B cell (primary cell): ENCODE measurements around the gene ETFA. TPM values are rescaled to one million over a fixed set of nuclear protein-coding genes. Genes with fewer than 3 reads are reported as not detected.

Experiments
- ATAC-seq: fragments of 200-7000 bp; cut with Tn5 transposase; one replicate; pipeline ENCODE4 v1.10.0; 2021; ENCODE audit warnings: low read depth, mild to moderate bottlenecking, moderate number of reproducible peaks, moderate library complexity
- CTCF ChIA-PET: fragments of 350-600 bp; sonication (Branson Sonifier 250); formaldehyde crosslinking; loops from one replicate; lab custom pipeline; 2021; ENCODE audit warnings: antibody characterized with exemption, inconsistent platforms; lab: Charles Lee
- POLR2A ChIA-PET: fragments of 350-600 bp; sonication (Branson Sonifier 250); formaldehyde crosslinking; loops from one replicate; lab custom pipeline; 2021; ENCODE audit warnings: antibody characterized with exemption; lab: Charles Lee
- DNase-seq: peaks from one replicate; pipeline ENCODE4 v3.0.0; 2013
- H2AFZ ChIP-seq: 2 replicates; pipeline ENCODE4 v1.6.1; 2012; ENCODE audit warnings: mild to moderate bottlenecking, low read depth, low read length; ENCODE audit not compliant: insufficient read depth, poor library complexity, severe bottlenecking
- H3K27ac ChIP-seq, 2 donors: 1 replicate in 1 of 2; 2 replicates in 1 of 2; pipeline ENCODE4 v1.5.1; 2012 to 2013; ENCODE audit warnings: low read length in 2 of 2, mild to moderate bottlenecking in 2 of 2, moderate library complexity in 1 of 2
- H3K27me3 ChIP-seq, 4 experiments: fragments of 200-600 bp in 1 of 4; sonication (generic) in 1 of 4; replicated peaks in 1 of 4; 1 replicate in 2 of 4; 2 replicates in 2 of 4; pipeline versions ENCODE4 v1.6.1 to v1.7.0; 2013 to 2016; ENCODE audit warnings: low read length in 3 of 4, mild to moderate bottlenecking in 2 of 4, mixed read lengths in 1 of 4, moderate library complexity in 1 of 4; ENCODE audit not compliant: insufficient read depth in 4 of 4, control insufficient read depth in 3 of 4; ENCODE audit errors: control extremely low read depth in 1 of 4
- H3K36me3 ChIP-seq, 2 experiments: replicated peaks in 1 of 2; 1 replicate in 1 of 2; 2 replicates in 1 of 2; pipeline versions ENCODE4 v1.6.1 to v1.7.1; 2013; ENCODE audit warnings: low read length in 1 of 2; ENCODE audit not compliant: insufficient read depth in 2 of 2, control insufficient read depth in 1 of 2; ENCODE audit errors: control extremely low read depth in 1 of 2, extremely low read depth in 1 of 2
- H3K4me1 ChIP-seq, 2 donors: fragments of 200-600 bp in 1 of 2; sonication (generic) in 1 of 2; 1 replicate in 1 of 2; 2 replicates in 1 of 2; pipeline versions ENCODE4 v1.5.1 to v1.6.1; 2013 to 2017; ENCODE audit warnings: low read length in 2 of 2; ENCODE audit not compliant: control insufficient read depth in 2 of 2, insufficient read depth in 2 of 2
- H3K4me2 ChIP-seq: replicated peaks from 2 replicates; pipeline ENCODE3; 2012; ENCODE audit warnings: mild to moderate bottlenecking, low read depth, low read length; ENCODE audit not compliant: poor library complexity, severe bottlenecking
- H3K4me3 ChIP-seq, 5 experiments: fragments of 200-600 bp in 1 of 5; sonication (generic) in 1 of 5; 1 replicate in 3 of 5; 2 replicates in 2 of 5; pipeline versions ENCODE4 v1.5.1 to v1.7.0; 2011 to 2016; ENCODE audit warnings: low read length in 4 of 5, mild to moderate bottlenecking in 4 of 5, low read depth in 2 of 5, control low read depth in 1 of 5, moderate library complexity in 1 of 5; ENCODE audit not compliant: insufficient read depth in 1 of 5; ENCODE audit errors: control extremely low read depth in 1 of 5, extremely low read depth in 1 of 5
- H3K79me2 ChIP-seq: fragments of 200-600 bp; sonication (generic); one replicate; pipeline ENCODE4 v1.6.0; 2016; ENCODE audit warnings: low read length; ENCODE audit not compliant: control insufficient read depth, insufficient read depth
- H3K9ac ChIP-seq: fragments of 200-600 bp; sonication (generic); 2 replicates; pipeline ENCODE4 v1.6.1; 2017; ENCODE audit warnings: mild to moderate bottlenecking, low read length, moderate library complexity
- H3K9me3 ChIP-seq, 3 donors: one replicate each; pipeline versions ENCODE4 v1.6.1 to v1.7.1; 2013; ENCODE audit warnings: low read length in 2 of 3; ENCODE audit not compliant: control insufficient read depth in 2 of 3, insufficient read depth in 1 of 3; ENCODE audit errors: control extremely low read depth in 1 of 3
- H4K20me1 ChIP-seq: 2 replicates; pipeline ENCODE4 v1.6.0; 2012; ENCODE audit warnings: mild to moderate bottlenecking, low read length; ENCODE audit not compliant: insufficient read depth, control insufficient read depth, poor library complexity, severe bottlenecking
- H3K27ac Mint-ChIP-seq: one replicate; pipeline ENCODE4 v1.8.0; 2021; ENCODE audit warnings: mixed read lengths
- H3K27me3 Mint-ChIP-seq: one replicate; pipeline ENCODE4 v1.8.0; 2021; ENCODE audit warnings: mixed read lengths
- H3K4me1 Mint-ChIP-seq: one replicate; pipeline ENCODE4 v1.8.0; 2021; ENCODE audit warnings: mixed read lengths
- H3K4me3 Mint-ChIP-seq: one replicate; pipeline ENCODE4 v1.8.0; 2021; ENCODE audit warnings: mixed read lengths
- H3K9me3 Mint-ChIP-seq: one replicate; pipeline ENCODE4 v1.8.0; 2022; ENCODE audit warnings: mixed read lengths; ENCODE audit not compliant: insufficient read depth
- EZH2 ChIP-seq: IDR thresholded peaks from 2 replicates; pipeline ENCODE4 v1.6.1; 2012; ENCODE audit warnings: borderline replicate concordance, low read depth, mild to moderate bottlenecking, moderate library complexity, low read length; ENCODE audit not compliant: insufficient read depth, poor library complexity, severe bottlenecking
- WGBS: methylation state at CpG from one replicate; pipeline ENCODE4 v1.1.5; 2013; ENCODE audit warnings: missing lambda C conversion rate; ENCODE audit not compliant: insufficient coverage; 5-methylcytosine and 5-hydroxymethylcytosine counted together
- intact Hi-C: fragments of 100-400 bp; cut with micrococcal nuclease; formaldehyde crosslinking; loops from one replicate; pipeline ENCODE4 v1.10.0; 2022
- polyA plus RNA-seq: library from polyadenylated mRNA; depleted of rRNA; stranded (reverse); fragments of >200 nt; gene quantifications from 2 replicates; pipeline ENCODE4 v1.2.3, GENCODE V29; 2012
- total RNA-seq, 2 donors: library from RNA; stranded (reverse); fragments of 120-200 nt in 1 of 2; gene quantifications; 1 replicate in 1 of 2; 2 replicates in 1 of 2; pipeline versions ENCODE4 v1.2.3 to v1.2.4, GENCODE V29; 2013 to 2022
- TF ChIP-seq, protein P1 (sequence below): fragments of 200-600 bp; IDR thresholded peaks from one replicate; pipeline ENCODE4 v1.8.0; 2022; ENCODE audit warnings: antibody characterized with exemption, mild to moderate bottlenecking

Gene ETFA
- total and polyA plus RNA-seq, 2 donors (not counting 1 experiment from before 2014, with no cell fraction given), result 34.9 to 68.8 TPM

DNA sequence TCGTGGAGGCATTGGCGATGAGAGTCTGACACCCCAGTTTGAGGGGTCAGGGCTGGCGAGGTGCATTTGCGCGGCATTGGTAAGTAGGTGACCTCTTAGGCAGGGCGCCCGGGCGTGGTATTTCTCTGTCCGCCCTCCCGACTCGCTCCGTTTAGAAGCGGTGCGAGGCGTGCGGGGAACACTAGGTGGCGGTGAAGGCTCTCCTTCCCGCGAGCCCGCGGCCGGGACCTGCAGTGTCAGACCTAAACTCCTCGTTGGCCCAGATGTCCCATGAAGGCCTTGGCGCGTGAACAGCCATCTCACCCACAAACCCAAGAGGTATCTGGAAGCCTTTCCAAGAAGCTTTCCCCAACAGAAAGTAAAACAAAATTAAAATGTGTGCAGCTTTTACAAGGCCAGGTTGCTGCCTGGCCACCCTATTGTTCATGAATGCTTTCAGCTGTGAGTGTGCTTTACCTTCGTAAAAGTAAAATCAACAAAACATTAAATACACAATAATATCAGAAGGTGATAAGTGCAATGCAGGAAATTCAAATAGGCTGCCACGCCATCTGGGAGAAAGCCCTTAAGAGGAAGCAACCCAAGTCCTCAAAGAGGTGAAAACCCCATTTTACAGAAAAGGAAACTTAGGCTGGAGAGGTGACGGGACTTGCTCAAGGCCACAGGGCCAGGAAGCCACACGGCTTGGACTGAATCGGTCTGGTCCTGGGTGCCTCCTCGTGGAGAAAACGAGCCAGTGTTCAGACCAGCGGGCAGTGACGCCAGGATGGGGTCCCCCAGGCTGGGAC lies 120.3 kb downstream of the ETFA start:
- ChIA-PET POLR2A (no interaction called here), CTCF (interaction anchor here (0.7 to 2.0 kb wide), 10 partner anchors 8 to 675 kb away, joined by 3 to 10 read pairs (median 4); no protein-coding TSS in a partner anchor)
- peak overlapping the region; percentile 72 for H3K4me2 ChIP-seq
- Mint-ChIP-seq H3K9me3 (no peaks in the 10 kb centered on the region), H3K4me3 (peak overlapping the region; percentile 74), H3K27me3 (peaks cover 35% of the 10 kb centered on the region), H3K27ac (no peak overlapping the region), H3K4me1 (peaks cover 16% of the 10 kb centered on the region)
- H3K79me2 ChIP-seq, result no peaks in the 10 kb centered on the region
- DNase-seq (peak; percentile 72), ATAC-seq (peak; percentile 94)
- H3K4me1 ChIP-seq, result peaks cover 14 to 16% of the 10 kb centered on the region in 2 donors
- H3K9me3 ChIP-seq, result peaks cover 0 to 11% (median 0%) of the 10 kb centered on the region in 3 donors
- WGBS, result 10% methylated on average over 33 of the region's 34 CpGs
- H2AFZ ChIP-seq, result peak overlapping the region; percentile 52
- intact Hi-C loops, result no loop called here
- peak overlapping the region in 3 of 5 experiments; percentile 13 to 47 (median 30) for H3K4me3 ChIP-seq
- no peaks in the 10 kb centered on the region for H3K36me3 ChIP-seq
- peaks cover 0 to 42% (median 7%) of the 10 kb centered on the region in 4 experiments for H3K27me3 ChIP-seq
- H4K20me1 ChIP-seq, result no peaks in the 10 kb centered on the region
- TF ChIP-seq EZH2, result no peak
- TF ChIP-seq, protein P1, sequence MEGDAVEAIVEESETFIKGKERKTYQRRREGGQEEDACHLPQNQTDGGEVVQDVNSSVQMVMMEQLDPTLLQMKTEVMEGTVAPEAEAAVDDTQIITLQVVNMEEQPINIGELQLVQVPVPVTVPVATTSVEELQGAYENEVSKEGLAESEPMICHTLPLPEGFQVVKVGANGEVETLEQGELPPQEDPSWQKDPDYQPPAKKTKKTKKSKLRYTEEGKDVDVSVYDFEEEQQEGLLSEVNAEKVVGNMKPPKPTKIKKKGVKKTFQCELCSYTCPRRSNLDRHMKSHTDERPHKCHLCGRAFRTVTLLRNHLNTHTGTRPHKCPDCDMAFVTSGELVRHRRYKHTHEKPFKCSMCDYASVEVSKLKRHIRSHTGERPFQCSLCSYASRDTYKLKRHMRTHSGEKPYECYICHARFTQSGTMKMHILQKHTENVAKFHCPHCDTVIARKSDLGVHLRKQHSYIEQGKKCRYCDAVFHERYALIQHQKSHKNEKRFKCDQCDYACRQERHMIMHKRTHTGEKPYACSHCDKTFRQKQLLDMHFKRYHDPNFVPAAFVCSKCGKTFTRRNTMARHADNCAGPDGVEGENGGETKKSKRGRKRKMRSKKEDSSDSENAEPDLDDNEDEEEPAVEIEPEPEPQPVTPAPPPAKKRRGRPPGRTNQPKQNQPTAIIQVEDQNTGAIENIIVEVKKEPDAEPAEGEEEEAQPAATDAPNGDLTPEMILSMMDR, result peak; percentile 89
- H3K9ac ChIP-seq, result peak overlapping the region; percentile 48
- H3K27ac ChIP-seq, result no peak overlapping the region

- POLR2A ChIA-PET, result no interaction called here
- intact Hi-C loops, result no loop called here
- no peak overlapping the region for H3K27ac Mint-ChIP-seq
Measured at GRCh38 chr15:76190070-76190564, 121.2 kb downstream of the ETFA start.

More at GRCh38 chr15:76190070-76190564, 121.2 kb downstream of the ETFA start:
- Histone ChIP-seq H3K27me3 (peaks cover 0 to 42% (median 7%) of the 10 kb centered on the region in 4 experiments), H3K9ac (no peak overlapping the region), H3K9me3 (peaks cover 0 to 11% (median 0%) of the 10 kb centered on the region in 3 donors), H3K4me3 (no peak overlapping the region), H2AFZ (peak overlapping the region; percentile 52), H3K36me3 (no peaks in the 10 kb centered on the region), H3K4me1 (peaks cover 14 to 16% of the 10 kb centered on the region in 2 donors), H3K79me2 (no peaks in the 10 kb centered on the region), H3K4me2 (peak overlapping the region; percentile 72), H4K20me1 (no peaks in the 10 kb centered on the region), H3K27ac (no peak overlapping the region)
- TF ChIP-seq EZH2, result no peak
- TF ChIP-seq, protein P1, result no peak
- Mint-ChIP-seq H3K27me3 (peaks cover 41% of the 10 kb centered on the region), H3K4me3 (peak overlapping the region; percentile 50), H3K4me1 (peaks cover 16% of the 10 kb centered on the region), H3K9me3 (no peaks in the 10 kb centered on the region)
- DNase-seq, result no peak
- WGBS, result 53% methylated on average over 12 of the region's 12 CpGs
- no peak for ATAC-seq
- CTCF ChIA-PET, result interaction anchor here (1.1 to 2.0 kb wide), 3 partner anchors 9 to 385 kb away, joined by 3 to 10 read pairs (median 5); no protein-coding TSS in a partner anchor
